ENCODE results near the gene ZNF630.
"Not testable (repeated sequence)": the region's sequence is repeated elsewhere in the genome, so short reads cannot be mapped to it uniquely, and the experiment has no call there.

The ZNF630 gene

DNA sequence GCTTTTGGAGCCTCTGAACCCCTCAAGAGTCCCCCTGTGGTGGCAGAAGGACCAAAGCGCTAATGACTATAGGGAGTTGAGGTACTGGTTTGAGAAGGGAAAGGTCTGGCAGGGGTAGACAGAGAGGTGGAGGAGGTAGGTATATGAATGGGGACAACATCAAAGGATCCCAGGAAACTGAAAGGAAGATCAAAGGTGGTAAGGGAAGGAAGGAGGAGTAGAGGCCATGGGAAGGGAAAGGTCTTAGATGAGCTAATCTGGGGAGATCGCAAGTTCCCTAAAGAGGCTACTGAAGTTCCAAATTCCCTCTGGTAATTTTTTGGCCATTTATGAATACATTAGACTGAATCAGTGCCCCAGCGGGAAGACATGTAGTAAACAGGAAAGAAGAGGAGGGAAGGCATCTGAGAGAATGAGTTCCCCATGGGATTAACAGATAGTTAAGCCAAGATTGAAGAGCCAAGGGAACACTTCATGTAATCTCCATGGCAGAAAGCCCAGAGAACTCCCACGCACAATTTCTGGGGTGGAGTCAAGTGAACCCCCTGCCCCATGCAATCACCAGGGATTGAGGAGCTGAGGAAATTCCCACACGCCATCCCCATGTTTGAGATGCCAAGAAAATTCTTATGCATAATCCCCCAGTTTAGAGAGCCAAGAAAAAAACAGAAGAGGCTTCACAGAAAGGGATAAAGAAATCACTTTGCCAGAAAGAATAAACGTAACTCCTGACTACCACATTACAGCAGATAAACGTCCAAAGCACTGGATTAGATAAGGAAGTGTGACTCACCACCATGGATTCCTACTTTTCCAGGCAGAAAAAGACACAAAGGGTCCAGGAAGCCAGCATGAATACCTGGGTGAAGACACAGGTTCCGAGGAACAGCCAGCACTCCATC lies 25.8 kb downstream of the ZNF630 start:
- Histone ChIP-seq H2AFZ (ENCODE audit: low read depth, low read length) (no peak overlapping the region), H3K27ac (ENCODE audit: low read length) (no peak overlapping the region), H3K36me3 (ENCODE audit: insufficient read depth, low read length) (no peaks in the 10 kb centered on the region), H3K4me2 (ENCODE audit: insufficient read depth, low read length) (no peak overlapping the region), H4K20me1 (ENCODE audit: insufficient read depth, low read length) (no peaks in the 10 kb centered on the region), H3K9me3 (ENCODE audit: insufficient read depth, low read length, severe bottlenecking) (no peaks in the 10 kb centered on the region), H3K4me1 (ENCODE audit: insufficient read depth, low read length) (no peaks in the 10 kb centered on the region), H3K79me2 (ENCODE audit: insufficient read depth, low read length) (no peaks in the 10 kb centered on the region), H3K4me3 (ENCODE audit: low read depth in 1 of 2, low read length in 2 of 2) (no peak overlapping the region), H3K27me3 (ENCODE audit: insufficient read depth, low read length, poor library complexity) (no peaks in the 10 kb centered on the region), H3K9ac (ENCODE audit: low read depth, low read length) (no peak overlapping the region)
- DNase-seq: no peak
- ATAC-seq (ENCODE audit: insufficient read depth, low read depth): no peak
- TF ChIP-seq CTCF (IDR thresholded peaks at IDR 0.05; ENCODE audit: borderline replicate concordance, extremely low read depth, low read length, poor library complexity, severe bottlenecking): no peak
- no peak for TF ChIP-seq EZH2 (IDR thresholded peaks at IDR 0.05; ENCODE audit: borderline replicate concordance, low read depth, low read length, severe bottlenecking)

GRCh38 chrX:48043056-48043455 lies 28.4 kb downstream of the ZNF630 start:
- no peaks in the 10 kb centered on the region for H3K9me3 ChIP-seq (ENCODE audit: insufficient read depth, low read length, severe bottlenecking)

GRCh38 chrX:48035891-48036290 lies 35.5 kb downstream of the ZNF630 start:
- no peak for TF ChIP-seq CTCF (IDR thresholded peaks at IDR 0.05; ENCODE audit: borderline replicate concordance, extremely low read depth, low read length, poor library complexity, severe bottlenecking)
- TF ChIP-seq EZH2 (IDR thresholded peaks at IDR 0.05; ENCODE audit: borderline replicate concordance, low read depth, low read length, severe bottlenecking): no peak
- Histone ChIP-seq H3K4me3 (ENCODE audit: low read depth in 1 of 2, low read length in 2 of 2) (no peak overlapping the region), H3K4me2 (ENCODE audit: insufficient read depth, low read length) (no peak overlapping the region), H3K79me2 (ENCODE audit: insufficient read depth, low read length) (no peaks in the 10 kb centered on the region), H3K4me1 (ENCODE audit: insufficient read depth, low read length) (no peaks in the 10 kb centered on the region), H3K36me3 (ENCODE audit: insufficient read depth, low read length) (no peaks in the 10 kb centered on the region), H4K20me1 (ENCODE audit: insufficient read depth, low read length) (no peaks in the 10 kb centered on the region), H3K27ac (ENCODE audit: low read length) (no peak overlapping the region), H2AFZ (ENCODE audit: low read depth, low read length) (no peak overlapping the region), H3K27me3 (ENCODE audit: insufficient read depth, low read length, poor library complexity) (no peaks in the 10 kb centered on the region), H3K9me3 (ENCODE audit: insufficient read depth, low read length, severe bottlenecking) (no peaks in the 10 kb centered on the region), H3K9ac (ENCODE audit: low read depth, low read length) (no peak overlapping the region)
- DNase-seq (no peak), ATAC-seq (ENCODE audit: insufficient read depth, low read depth) (no peak)

More at GRCh38 chrX:48043056-48043455, 28.4 kb downstream of the ZNF630 start:
- TF ChIP-seq CTCF (IDR thresholded peaks at IDR 0.05; ENCODE audit: borderline replicate concordance, extremely low read depth, low read length, poor library complexity, severe bottlenecking) (no peak), EZH2 (IDR thresholded peaks at IDR 0.05; ENCODE audit: borderline replicate concordance, low read depth, low read length, severe bottlenecking) (no peak)
- H2AFZ ChIP-seq (ENCODE audit: low read depth, low read length): no peak overlapping the region
- no peaks in the 10 kb centered on the region for H3K79me2 ChIP-seq (ENCODE audit: insufficient read depth, low read length)
- no peak overlapping the region for H3K27ac ChIP-seq (ENCODE audit: low read length)
- no peak for DNase-seq
- no peaks in the 10 kb centered on the region for H4K20me1 ChIP-seq (ENCODE audit: insufficient read depth, low read length)
- no peak for ATAC-seq (ENCODE audit: insufficient read depth, low read depth)
- H3K4me3 ChIP-seq (ENCODE audit: low read depth in 1 of 2, low read length in 2 of 2): no peak overlapping the region
- H3K36me3 ChIP-seq (ENCODE audit: insufficient read depth, low read length): no peaks in the 10 kb centered on the region
- no peaks in the 10 kb centered on the region for H3K4me1 ChIP-seq (ENCODE audit: insufficient read depth, low read length)
- H3K4me2 ChIP-seq (ENCODE audit: insufficient read depth, low read length): no peak overlapping the region
- H3K9ac ChIP-seq (ENCODE audit: low read depth, low read length): no peak overlapping the region
- no peaks in the 10 kb centered on the region for H3K27me3 ChIP-seq (ENCODE audit: insufficient read depth, low read length, poor library complexity)

- not testable (repeated sequence) for H3K9me3 ChIP-seq (ENCODE audit: insufficient read depth, low read length, severe bottlenecking); H3K27ac ChIP-seq (ENCODE audit: low read length); H3K9ac ChIP-seq (ENCODE audit: low read depth, low read length); H2AFZ ChIP-seq (ENCODE audit: low read depth, low read length); H3K4me1 ChIP-seq (ENCODE audit: insufficient read depth, low read length); ATAC-seq (ENCODE audit: insufficient read depth, low read depth); H3K36me3 ChIP-seq (ENCODE audit: insufficient read depth, low read length); H3K4me3 ChIP-seq (ENCODE audit: low read depth in 1 of 2, low read length in 2 of 2); H3K79me2 ChIP-seq (ENCODE audit: insufficient read depth, low read length); H3K27me3 ChIP-seq (ENCODE audit: insufficient read depth, low read length, poor library complexity); DNase-seq; H3K4me2 ChIP-seq (ENCODE audit: insufficient read depth, low read length); H4K20me1 ChIP-seq (ENCODE audit: insufficient read depth, low read length)
These were observed 40.7 kb downstream of the ZNF630 start for GRCh38 chrX:48030641-48031173.

Data from DND-41 (cell line).